Measurements from ENCODE around the gene ARHGAP42. TPM values are rescaled to one million over a fixed set of nuclear protein-coding genes. Genes with fewer than 3 reads are reported as not detected.
A peak's percentile ranks its signal among the peaks of the same experiment; 100 is the strongest.

Gene ARHGAP42
- total and polyA plus RNA-seq, 5 donors from 2014 or later, result not detected

GRCh38 chr11:100847696-100848216, 160.7 kb downstream of the ARHGAP42 start:
- no peak for ATAC-seq (ENCODE audit: low read depth in 2 of 2)
- Mint-ChIP-seq H3K27ac (no peak overlapping the region), H3K9me3 (peaks cover 0 to 17% (median 8%) of the 10 kb centered on the region in 7 donors), H3K36me3 (no peaks in the 10 kb centered on the region), H3K27me3 (no peaks in the 10 kb centered on the region), H3K4me1 (no peaks in the 10 kb centered on the region), H3K4me3 (no peak overlapping the region)
- Histone ChIP-seq H3K4me1 (ENCODE audit: control insufficient read depth, insufficient read depth, low read length, poor library complexity, severe bottlenecking) (no peaks in the 10 kb centered on the region), H3K27ac (ENCODE audit: insufficient read depth, low read length, poor library complexity, severe bottlenecking) (no peak overlapping the region), H3K9me3 (ENCODE audit: control insufficient read depth in 2 of 2, low read length in 2 of 2) (no peaks in the 10 kb centered on the region), H3K4me3 (ENCODE audit: low read depth, low read length) (no peak overlapping the region), H3K36me3 (ENCODE audit: control insufficient read depth, insufficient read depth, low read length) (no peaks in the 10 kb centered on the region), H3K27me3 (ENCODE audit: control insufficient read depth, insufficient read depth, low read length) (no peaks in the 10 kb centered on the region)
- DNase-seq, result no peak

- Mint-ChIP-seq H3K9me3 (peaks cover 0 to 14% (median 8%) of the 10 kb centered on the region in 7 donors), H3K27ac (no peak overlapping the region), H3K36me3 (no peaks in the 10 kb centered on the region), H3K27me3 (no peaks in the 10 kb centered on the region), H3K4me3 (no peak overlapping the region), H3K4me1 (no peaks in the 10 kb centered on the region)
- H3K27me3 ChIP-seq (ENCODE audit: control insufficient read depth, insufficient read depth, low read length), result no peaks in the 10 kb centered on the region
- no peaks in the 10 kb centered on the region for H3K36me3 ChIP-seq (ENCODE audit: control insufficient read depth, insufficient read depth, low read length)
- DNase-seq (no peak), ATAC-seq (ENCODE audit: low read depth in 2 of 2) (no peak)
- no peak overlapping the region for H3K27ac ChIP-seq (ENCODE audit: insufficient read depth, low read length, poor library complexity, severe bottlenecking)
- no peaks in the 10 kb centered on the region for H3K9me3 ChIP-seq (ENCODE audit: control insufficient read depth in 2 of 2, low read length in 2 of 2)
- H3K4me1 ChIP-seq (ENCODE audit: control insufficient read depth, insufficient read depth, low read length, poor library complexity, severe bottlenecking), result no peaks in the 10 kb centered on the region
- no peak overlapping the region for H3K4me3 ChIP-seq (ENCODE audit: low read depth, low read length)
These were observed 162.2 kb downstream of the ARHGAP42 start for GRCh38 chr11:100849009-100849900.

GRCh38 chr11:100849901-100850235, 162.8 kb downstream of the ARHGAP42 start:
- H3K9me3 Mint-ChIP-seq, result peaks cover 0 to 12% (median 8%) of the 10 kb centered on the region in 7 donors
- no peaks in the 10 kb centered on the region for H3K4me1 ChIP-seq (ENCODE audit: control insufficient read depth, insufficient read depth, low read length, poor library complexity, severe bottlenecking)
- H3K4me3 ChIP-seq (ENCODE audit: low read depth, low read length), result no peak overlapping the region
- no peaks in the 10 kb centered on the region for H3K4me1 Mint-ChIP-seq
- no peaks in the 10 kb centered on the region for H3K27me3 ChIP-seq (ENCODE audit: control insufficient read depth, insufficient read depth, low read length)
- H3K36me3 Mint-ChIP-seq, result no peaks in the 10 kb centered on the region
- no peak for ATAC-seq (ENCODE audit: low read depth in 2 of 2)
- no peak overlapping the region for H3K4me3 Mint-ChIP-seq
- H3K27ac Mint-ChIP-seq, result no peak overlapping the region
- no peaks in the 10 kb centered on the region for H3K9me3 ChIP-seq (ENCODE audit: control insufficient read depth in 2 of 2, low read length in 2 of 2)
- no peaks in the 10 kb centered on the region for H3K27me3 Mint-ChIP-seq
- no peak for DNase-seq
- no peak overlapping the region for H3K27ac ChIP-seq (ENCODE audit: insufficient read depth, low read length, poor library complexity, severe bottlenecking)
- no peaks in the 10 kb centered on the region for H3K36me3 ChIP-seq (ENCODE audit: control insufficient read depth, insufficient read depth, low read length)

GRCh38 chr11:100851147-100851546, 164.1 kb downstream of the ARHGAP42 start:
- Mint-ChIP-seq H3K27ac (no peak overlapping the region), H3K4me1 (no peaks in the 10 kb centered on the region), H3K36me3 (no peaks in the 10 kb centered on the region), H3K4me3 (no peak overlapping the region), H3K9me3 (peaks cover 0 to 12% (median 7%) of the 10 kb centered on the region in 7 donors), H3K27me3 (no peaks in the 10 kb centered on the region)
- DNase-seq, result no peak
- Histone ChIP-seq H3K4me3 (ENCODE audit: low read depth, low read length) (no peak overlapping the region), H3K27ac (ENCODE audit: insufficient read depth, low read length, poor library complexity, severe bottlenecking) (no peak overlapping the region), H3K4me1 (ENCODE audit: control insufficient read depth, insufficient read depth, low read length, poor library complexity, severe bottlenecking) (no peaks in the 10 kb centered on the region), H3K36me3 (ENCODE audit: control insufficient read depth, insufficient read depth, low read length) (no peaks in the 10 kb centered on the region), H3K9me3 (ENCODE audit: control insufficient read depth in 2 of 2, low read length in 2 of 2) (no peaks in the 10 kb centered on the region), H3K27me3 (ENCODE audit: control insufficient read depth, insufficient read depth, low read length) (no peaks in the 10 kb centered on the region)
- ATAC-seq (ENCODE audit: low read depth in 2 of 2), result no peak

GRCh38 chr11:100851584-100852152, 164.6 kb downstream of the ARHGAP42 start:
- DNase-seq, result no peak
- ATAC-seq (ENCODE audit: low read depth in 2 of 2), result no peak
- no peaks in the 10 kb centered on the region for H3K4me1 ChIP-seq (ENCODE audit: control insufficient read depth, insufficient read depth, low read length, poor library complexity, severe bottlenecking)
- H3K27ac ChIP-seq (ENCODE audit: insufficient read depth, low read length, poor library complexity, severe bottlenecking), result no peak overlapping the region
- H3K9me3 ChIP-seq (ENCODE audit: control insufficient read depth in 2 of 2, low read length in 2 of 2), result no peaks in the 10 kb centered on the region
- Mint-ChIP-seq H3K27ac (no peak overlapping the region), H3K9me3 (peaks cover 0 to 12% (median 3%) of the 10 kb centered on the region in 7 donors), H3K4me1 (no peaks in the 10 kb centered on the region), H3K36me3 (no peaks in the 10 kb centered on the region), H3K4me3 (no peak overlapping the region), H3K27me3 (no peaks in the 10 kb centered on the region)
- H3K4me3 ChIP-seq (ENCODE audit: low read depth, low read length), result no peak overlapping the region
- H3K27me3 ChIP-seq (ENCODE audit: control insufficient read depth, insufficient read depth, low read length), result no peaks in the 10 kb centered on the region
- no peaks in the 10 kb centered on the region for H3K36me3 ChIP-seq (ENCODE audit: control insufficient read depth, insufficient read depth, low read length)

- DNase-seq, result peak in 1 of 3 donors; percentile 18
- Mint-ChIP-seq H3K27me3 (no peaks in the 10 kb centered on the region), H3K9me3 (peaks cover 0 to 6% (median 1%) of the 10 kb centered on the region in 7 donors), H3K4me1 (no peaks in the 10 kb centered on the region), H3K4me3 (no peak overlapping the region), H3K36me3 (no peaks in the 10 kb centered on the region), H3K27ac (no peak overlapping the region)
- no peaks in the 10 kb centered on the region for H3K4me1 ChIP-seq (ENCODE audit: control insufficient read depth, insufficient read depth, low read length, poor library complexity, severe bottlenecking)
- no peak for ATAC-seq (ENCODE audit: low read depth in 2 of 2)
- H3K4me3 ChIP-seq (ENCODE audit: low read depth, low read length), result no peak overlapping the region
- no peaks in the 10 kb centered on the region for H3K27me3 ChIP-seq (ENCODE audit: control insufficient read depth, insufficient read depth, low read length)
- H3K9me3 ChIP-seq (ENCODE audit: control insufficient read depth in 2 of 2, low read length in 2 of 2), result no peaks in the 10 kb centered on the region
- H3K27ac ChIP-seq (ENCODE audit: insufficient read depth, low read length, poor library complexity, severe bottlenecking), result no peak overlapping the region
- no peaks in the 10 kb centered on the region for H3K36me3 ChIP-seq (ENCODE audit: control insufficient read depth, insufficient read depth, low read length)
These were observed 168.5 kb downstream of the ARHGAP42 start for GRCh38 chr11:100855466-100856067.

GRCh38 chr11:100857236-100858005, 170.3 kb downstream of the ARHGAP42 start:
- H3K36me3 ChIP-seq (ENCODE audit: control insufficient read depth, insufficient read depth, low read length), result no peaks in the 10 kb centered on the region
- no peaks in the 10 kb centered on the region for H3K4me1 Mint-ChIP-seq
- no peak overlapping the region for H3K27ac Mint-ChIP-seq
- H3K27ac ChIP-seq (ENCODE audit: insufficient read depth, low read length, poor library complexity, severe bottlenecking), result no peak overlapping the region
- no peaks in the 10 kb centered on the region for H3K9me3 ChIP-seq (ENCODE audit: control insufficient read depth in 2 of 2, low read length in 2 of 2)
- peaks cover 0 to 13% (median 6%) of the 10 kb centered on the region in 7 donors for H3K9me3 Mint-ChIP-seq
- ATAC-seq (ENCODE audit: low read depth in 2 of 2) (no peak), DNase-seq (no peak)
- H3K36me3 Mint-ChIP-seq, result no peaks in the 10 kb centered on the region
- no peaks in the 10 kb centered on the region for H3K4me1 ChIP-seq (ENCODE audit: control insufficient read depth, insufficient read depth, low read length, poor library complexity, severe bottlenecking)
- no peak overlapping the region for H3K4me3 Mint-ChIP-seq
- H3K27me3 ChIP-seq (ENCODE audit: control insufficient read depth, insufficient read depth, low read length), result no peaks in the 10 kb centered on the region
- no peak overlapping the region for H3K4me3 ChIP-seq (ENCODE audit: low read depth, low read length)
- H3K27me3 Mint-ChIP-seq, result no peaks in the 10 kb centered on the region
